Panc1 (cell line): ENCODE results near the gene C5orf34.

Experiments
- CTCF ChIP-seq: fragments of 450-650 bp; IDR thresholded peaks from 2 replicates; pipeline ENCODE4 v1.5.1; 2017; ENCODE audit warnings: mild to moderate bottlenecking
- REST ChIP-seq, 2 experiments: IDR thresholded peaks; 2 replicates each; pipeline ENCODE4 v1.6.1; 2011 to 2012; ENCODE audit warnings: low read depth in 2 of 2, control low read depth in 1 of 2, low read length in 1 of 2, mild to moderate bottlenecking in 1 of 2, moderate library complexity in 1 of 2; ENCODE audit not compliant: insufficient read depth in 1 of 2
- TCF7L2 ChIP-seq: IDR thresholded peaks from 2 replicates; pipeline ENCODE4 v1.6.1; 2011; ENCODE audit warnings: mild to moderate bottlenecking, low read depth, low read length, inconsistent platforms

- no peak for TF ChIP-seq CTCF
- TF ChIP-seq REST (IDR thresholded peaks at IDR 0.05; ENCODE audit: insufficient read depth in 1 of 2, low read depth in 2 of 2, low read length in 1 of 2) = no peak
- no peak for TF ChIP-seq TCF7L2
Observed at GRCh38 chr5:43553381-43553780, 38.4 kb upstream of the C5orf34 start.
